Activated T-cell treated with anti-CD3 and anti-CD28 coated beads, Interleukin-2, amount 50 U/mL, for 48 hours (primary cell): ENCODE data around the gene FMOD.
"Not testable (repeated sequence)": the region's sequence is repeated elsewhere in the genome, so short reads cannot be mapped to it uniquely, and the experiment has no call there.

Experiments used
- DNase-seq, 2 experiments: peaks; one replicate each; pipeline ENCODE4 v3.0.0-alpha.2; 2020

Gene FMOD

DNA sequence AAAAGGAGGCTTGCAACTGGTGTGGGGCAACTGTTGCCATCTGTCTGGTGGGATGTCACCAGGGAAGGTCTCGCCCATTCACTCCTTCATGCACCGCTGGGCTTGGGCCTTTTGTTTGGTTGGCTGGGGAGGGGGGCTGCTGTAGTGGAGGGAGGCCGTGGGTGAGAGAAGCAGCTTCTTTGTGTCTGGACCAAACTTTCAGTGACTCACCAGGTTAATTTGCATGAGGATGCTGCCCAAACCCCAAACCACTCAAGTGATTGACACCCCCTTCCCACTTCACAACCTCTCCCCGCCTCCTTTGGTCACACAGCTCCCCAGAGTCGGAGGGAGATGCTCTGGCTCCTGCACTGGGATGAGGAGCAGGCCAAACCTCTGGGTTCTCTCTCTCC lies 25.9 kb downstream of the FMOD start:
- peak; percentile 68 to 70 for DNase-seq

DNA sequence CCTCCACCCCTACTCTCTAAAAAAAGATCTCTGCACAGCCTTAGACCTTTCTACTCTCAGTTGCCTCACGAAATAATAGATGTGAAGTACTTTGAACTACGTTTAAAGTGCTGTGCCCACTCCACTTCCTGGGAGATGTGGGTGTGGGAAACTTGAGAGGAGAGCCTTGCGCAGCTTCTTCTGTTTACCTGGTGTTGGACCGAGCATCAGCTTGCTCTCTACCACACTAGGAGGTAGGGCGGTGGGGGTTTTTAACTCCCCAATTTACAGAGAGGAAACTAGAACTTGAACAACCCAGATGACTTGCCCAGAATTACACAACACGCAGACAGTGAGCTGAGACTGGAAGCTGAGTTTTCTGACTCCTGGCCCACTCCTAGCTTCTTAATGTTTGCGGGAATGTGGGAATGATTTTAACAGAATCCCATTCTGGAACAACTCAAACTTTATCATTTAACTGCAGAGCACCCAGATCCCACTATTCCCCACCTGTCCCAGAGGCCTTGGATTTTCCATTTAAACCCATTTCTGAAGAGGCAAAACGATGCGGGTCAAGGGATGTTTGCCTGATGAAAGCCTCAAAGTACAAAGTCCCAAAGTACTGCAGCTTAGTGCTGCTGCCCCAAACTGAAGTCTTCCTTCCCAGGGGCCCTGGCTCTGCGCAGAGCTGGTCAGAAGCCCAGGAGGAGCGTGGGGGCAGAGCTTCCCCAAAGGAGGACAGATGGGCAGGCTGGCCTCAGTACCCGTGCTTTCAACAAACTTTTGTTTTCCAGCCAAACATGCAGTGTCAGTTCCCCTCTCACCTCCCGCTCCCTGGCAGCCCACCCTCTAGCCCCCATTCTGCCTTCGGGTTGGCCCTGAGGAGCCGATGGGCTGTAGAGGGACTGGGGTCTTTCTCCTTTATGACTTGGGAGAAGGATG lies 26.6 kb downstream of the FMOD start:
- peak in 1 of 2 experiments; percentile 54 for DNase-seq

DNA sequence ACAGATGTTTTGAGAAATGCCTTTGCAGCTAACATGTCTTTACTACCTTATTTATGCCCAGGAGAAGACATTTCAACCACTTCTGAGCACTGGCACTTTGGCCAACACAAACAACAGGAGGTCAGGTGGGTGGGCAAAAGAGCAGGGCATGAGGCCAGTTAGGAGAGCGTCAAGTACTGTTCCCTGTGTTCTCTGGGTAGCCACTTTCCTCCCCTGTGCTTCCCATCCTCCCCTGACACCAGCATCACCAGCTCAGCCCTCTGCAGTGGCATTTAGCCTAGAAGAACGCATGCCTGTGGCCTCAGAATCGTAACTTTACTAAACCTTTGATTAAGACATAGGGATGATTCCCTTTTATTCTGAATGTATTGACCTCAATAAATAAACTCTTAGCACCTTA lies 27.3 kb downstream of the FMOD start:
- DNase-seq, result no peak

DNA sequence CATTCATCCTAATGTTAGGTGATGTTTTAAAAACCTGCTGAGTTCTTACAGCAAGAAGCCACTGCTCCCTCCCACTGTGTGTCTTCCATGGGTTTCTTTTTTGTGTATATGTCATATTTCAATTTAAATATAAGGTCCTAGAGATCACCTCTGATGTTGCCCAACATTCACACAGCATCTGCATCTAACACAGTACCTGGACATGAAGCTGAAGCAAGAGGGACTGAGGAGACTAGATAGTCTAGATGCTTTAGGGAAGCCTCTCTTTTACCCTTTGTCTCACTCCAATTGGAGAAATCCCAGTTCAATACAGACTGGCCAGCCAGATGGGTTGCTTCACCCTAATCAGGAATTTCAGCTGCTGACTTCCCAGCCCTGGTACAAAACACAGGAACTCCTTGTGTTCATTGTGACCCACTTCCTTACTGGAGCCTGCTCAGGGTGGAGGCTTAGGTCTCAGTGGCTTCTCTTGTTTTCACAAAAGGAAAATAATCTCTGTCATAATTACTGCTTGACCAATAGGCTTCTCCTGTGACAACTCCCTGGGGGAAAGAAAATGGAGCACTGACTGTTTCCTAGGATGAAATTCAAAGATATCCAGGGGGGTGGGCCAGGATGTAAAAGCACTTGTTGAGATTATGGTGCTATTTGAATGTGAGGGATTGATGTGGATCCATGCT lies 28.3 kb downstream of the FMOD start:
- no peak for DNase-seq

DNA sequence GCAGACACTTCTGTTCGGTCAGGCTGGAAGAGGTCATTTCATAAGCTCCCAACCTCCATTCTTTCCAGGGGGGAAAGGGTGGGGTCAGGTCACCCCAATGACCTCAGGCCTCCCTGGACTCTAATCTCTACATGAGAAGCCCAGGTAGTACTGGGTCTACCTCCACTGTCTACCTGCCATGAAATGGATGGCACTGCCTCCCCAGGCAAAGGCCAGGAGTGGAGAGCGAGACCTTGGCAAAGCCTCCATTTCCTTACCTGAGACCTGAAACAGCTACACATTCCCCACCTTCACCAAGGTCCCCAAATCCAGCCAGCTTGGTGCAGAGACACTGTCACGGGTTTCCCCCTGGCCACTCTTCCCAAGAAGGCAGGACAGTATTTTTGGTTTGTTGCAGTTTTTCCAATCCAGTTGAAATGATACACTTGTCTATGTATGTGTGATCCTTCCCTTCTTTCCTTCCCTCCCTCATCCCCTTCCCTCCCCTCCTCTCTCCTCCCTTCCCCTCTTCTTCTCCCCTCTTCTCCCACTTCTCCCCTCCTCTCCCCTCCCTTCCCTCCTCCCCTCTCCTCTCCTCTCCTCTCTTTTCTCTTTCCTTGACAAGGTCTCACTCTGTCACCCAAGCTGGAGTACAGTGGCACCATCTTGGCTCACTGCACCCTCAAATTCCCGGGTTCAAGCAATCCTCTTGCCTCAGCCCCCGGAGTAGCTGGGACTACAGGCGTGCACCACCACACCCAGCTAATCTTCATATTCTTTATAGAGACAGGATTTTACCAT lies 29.5 kb downstream of the FMOD start:
- no peak for DNase-seq

DNA sequence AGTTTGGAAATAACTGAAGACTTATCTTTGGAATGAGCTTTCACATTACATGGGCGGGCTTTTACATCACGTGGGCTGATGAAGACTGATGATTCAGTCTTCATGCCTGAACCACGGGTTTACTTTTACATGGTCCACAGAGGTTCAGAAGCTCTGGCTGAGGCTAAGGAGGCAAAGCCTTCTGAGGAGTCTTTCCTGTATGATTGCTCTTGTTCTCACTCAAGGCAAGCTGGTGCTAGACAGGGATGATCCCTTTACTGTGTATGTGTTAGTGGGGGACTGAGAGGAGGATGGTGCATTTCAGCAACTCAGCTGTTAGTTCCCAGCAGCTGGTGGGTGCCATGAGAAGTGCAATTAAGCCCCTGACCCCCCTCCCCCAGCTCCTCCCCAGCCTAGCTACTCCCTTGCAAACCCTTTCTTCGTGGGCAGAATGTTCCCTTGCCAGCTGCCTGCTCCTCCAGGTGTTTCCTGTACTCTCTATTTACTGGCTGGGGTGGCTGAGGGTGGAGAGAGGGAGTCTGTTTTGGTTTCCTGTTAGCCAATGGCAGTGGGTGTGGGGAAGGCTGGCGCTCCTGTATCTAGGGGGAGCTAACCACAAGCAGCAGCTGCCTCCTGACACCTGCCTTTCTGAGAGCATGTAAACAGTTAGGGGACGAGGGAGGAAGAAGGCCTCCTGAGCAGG lies 30.2 kb downstream of the FMOD start:
- DNase-seq, result peak in 1 of 2 experiments; percentile 56

DNA sequence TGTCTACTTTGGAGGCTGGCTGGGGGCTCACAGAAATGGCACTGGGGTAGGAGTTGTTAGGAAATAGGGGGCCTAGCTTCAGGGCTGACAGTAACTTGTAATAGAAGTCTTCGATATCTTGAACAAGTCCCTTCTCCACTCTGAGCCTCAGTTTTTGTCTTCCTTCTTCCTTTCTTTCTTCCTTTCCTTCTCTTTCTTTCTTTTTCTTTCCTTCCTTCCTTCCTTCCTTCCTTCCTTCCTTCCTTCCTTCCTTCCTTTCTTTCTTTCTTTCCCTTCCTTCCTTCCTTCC lies 32.7 kb downstream of the FMOD start:
- DNase-seq, result no peak

DNA sequence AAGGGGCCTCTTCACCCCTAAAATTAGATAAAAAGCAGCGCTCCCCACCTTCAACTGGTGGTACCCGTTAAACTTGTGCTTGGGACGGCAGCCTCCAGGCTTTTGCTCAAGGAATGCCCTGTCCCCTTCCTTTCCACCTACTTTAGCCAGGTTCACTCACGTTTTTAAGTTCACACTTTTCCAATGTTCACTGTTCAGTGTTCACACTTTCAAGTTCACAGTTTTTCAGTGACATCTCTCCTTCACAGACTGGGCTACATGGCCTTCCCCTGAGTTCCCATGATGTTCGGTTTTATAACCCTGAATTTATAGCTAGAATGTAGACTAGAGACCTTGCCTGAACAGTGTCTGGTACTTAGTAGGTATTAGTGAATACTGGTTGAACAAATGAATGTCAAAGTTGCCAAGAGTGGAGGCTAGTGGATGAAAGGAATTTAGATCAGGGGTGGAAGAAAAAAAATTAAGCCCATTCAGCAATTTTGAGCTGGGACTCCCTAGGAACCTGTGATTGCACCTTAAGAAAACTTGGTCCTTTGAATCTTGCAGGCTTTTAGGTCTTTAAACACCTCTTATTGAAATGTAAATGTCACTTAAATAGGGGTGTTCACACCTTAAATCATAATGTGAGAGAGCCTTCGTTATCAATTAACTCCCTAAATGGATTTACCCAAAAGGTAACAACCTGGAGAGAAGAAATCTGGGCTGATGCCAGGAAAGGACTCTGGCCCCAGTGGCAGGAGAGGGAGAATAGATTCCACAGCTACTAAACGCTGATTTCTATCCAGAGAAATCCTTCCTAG lies 33.3 kb downstream of the FMOD start:
- DNase-seq, result no peak

DNA sequence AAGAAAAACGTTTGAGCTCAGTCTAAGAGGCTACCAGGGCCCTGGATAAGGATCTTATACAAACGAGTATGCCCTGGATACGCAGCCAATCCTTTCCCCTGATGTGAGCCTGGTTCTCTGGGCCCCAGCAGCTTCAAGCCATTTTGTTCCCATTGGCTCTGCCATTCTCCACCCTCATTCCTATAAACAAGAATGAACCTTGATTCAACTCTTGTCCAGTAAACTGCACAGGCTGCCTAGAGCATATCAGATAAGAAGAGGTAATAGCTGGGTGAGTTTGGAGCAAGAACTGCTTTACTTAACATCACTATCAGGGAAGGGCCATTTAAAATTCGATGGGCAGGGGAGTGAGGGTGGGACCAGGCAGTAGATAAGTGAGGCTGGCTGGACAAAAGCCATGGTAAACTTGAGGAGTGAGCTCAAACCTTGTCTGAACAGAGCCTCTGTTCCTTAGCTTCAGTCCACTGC lies 34.3 kb downstream of the FMOD start:
- DNase-seq, result no peak

DNA sequence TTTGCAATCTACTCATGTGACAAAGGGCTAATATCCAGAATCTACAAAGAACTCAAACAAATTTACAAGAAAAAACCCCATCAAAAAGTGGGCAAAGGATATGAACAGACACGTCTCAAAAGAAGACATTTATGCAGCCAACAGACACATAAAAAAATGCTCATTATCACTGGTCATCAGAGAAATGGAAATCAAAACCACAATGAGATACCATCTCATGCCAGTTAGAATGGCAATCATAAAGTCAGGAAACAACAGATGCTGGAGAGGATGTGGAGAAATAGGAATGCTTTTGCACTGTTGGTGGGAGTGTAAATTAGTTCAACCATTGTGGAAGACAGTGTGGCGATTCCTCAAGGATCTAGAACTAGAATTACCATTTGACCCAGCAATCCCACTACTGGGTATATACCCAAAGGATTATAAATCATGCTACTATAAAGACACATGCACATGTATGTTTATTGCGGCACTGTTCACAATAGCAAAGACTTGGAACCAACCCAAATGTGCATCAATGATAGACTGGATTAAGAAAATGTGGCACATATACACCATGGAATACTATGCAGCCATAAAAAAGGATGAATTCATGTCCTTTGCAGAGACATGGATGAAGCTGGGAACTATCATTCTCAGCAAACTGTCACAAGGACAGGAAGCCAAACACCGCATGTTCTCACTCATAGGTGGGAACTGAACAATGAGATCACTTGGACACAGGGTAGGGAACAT lies 36.7 kb downstream of the FMOD start:
- DNase-seq, result not testable (repeated sequence)

DNA sequence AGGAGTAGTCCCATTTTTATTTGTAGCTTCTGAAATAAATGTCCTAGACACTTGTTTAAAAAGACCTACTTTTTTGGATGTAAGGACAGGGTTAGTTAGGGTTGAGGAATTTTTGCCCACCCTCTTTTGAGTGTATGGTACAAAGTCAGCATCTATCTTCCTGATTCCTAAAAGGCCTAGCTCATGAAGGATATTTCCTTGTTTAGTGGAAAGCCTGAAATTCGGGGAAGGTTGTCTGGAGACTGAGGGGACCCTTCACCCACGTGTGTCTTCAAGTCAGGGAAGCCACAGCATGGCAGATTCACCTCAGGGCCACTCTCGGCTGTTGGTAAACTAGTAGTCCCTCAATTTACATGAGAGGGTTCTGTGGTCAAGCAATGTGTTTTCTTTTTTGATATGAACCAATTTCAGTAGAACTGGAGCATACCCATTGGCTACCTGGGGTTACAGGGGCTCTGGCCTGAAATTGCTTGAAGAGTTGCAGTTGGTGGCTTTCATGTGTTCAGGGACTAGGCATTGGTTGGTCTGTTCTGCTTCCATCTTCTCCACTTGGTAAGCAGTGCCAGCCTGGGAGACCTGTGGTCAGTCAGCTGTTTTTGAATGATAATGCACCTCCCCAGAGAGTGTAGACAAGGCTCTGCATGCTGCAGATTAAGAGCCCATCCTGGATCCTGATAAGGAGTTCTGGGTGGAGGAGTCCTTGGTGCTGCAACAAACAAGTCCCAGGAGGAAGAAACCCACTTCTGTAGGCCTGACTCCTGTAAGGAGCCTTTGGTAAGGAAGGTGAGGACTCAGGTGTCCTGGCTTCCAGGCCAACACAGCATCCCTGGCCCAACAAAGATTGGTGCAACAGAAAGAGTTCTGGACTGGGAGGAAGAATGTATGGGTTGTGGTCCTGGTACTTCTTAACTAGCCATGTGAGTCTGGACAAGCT lies 39.3 kb downstream of the FMOD start:
- DNase-seq, result no peak

DNA sequence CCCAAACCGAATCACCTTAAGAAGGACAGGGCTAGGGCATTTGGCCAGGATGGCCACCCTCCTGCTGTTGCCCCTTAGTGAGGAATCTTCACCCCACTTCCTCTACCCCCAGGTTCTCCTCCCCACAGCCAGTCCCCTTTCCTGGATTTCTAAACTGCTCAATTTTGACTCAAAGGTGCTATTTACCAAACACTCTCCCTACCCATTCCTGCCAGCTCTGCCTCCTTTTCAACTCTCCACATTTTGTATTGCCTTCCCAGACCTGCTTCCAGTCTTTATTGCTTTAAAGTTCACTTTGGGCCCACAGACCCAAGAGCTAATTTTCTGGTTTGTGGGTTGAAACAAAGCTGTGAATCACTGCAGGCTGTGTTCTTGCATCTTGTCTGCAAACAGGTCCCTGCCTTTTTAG lies 42.0 kb downstream of the FMOD start:
- no peak for DNase-seq

DNA sequence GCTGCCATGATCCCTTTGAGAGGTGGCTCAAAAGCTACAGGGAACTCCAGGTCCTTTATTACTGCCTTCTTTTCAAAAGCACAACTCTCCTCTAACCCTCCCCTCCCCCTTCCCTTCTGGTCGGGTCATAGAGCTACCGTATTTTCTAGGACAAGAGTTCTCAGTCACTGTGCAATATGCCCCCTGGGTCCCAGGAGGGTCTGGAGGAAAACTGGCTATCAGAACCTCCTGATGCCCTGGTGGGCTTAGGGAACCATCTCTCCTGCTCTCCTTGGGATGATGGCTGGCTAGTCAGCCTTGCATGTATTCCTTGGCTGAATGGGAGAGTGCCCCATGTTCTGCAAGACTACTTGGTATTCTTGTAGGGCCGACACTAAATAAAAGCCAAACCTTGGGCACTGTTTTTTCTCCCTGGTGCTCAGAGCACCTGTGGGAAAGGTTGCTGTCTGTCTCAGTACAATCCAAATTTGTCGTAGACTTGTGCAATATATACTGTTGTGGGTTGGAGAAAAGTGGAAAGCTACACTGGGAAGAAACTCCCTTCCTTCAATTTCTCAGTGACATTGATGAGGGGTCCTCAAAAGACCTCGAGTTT lies 42.5 kb downstream of the FMOD start:
- no peak for DNase-seq

DNA sequence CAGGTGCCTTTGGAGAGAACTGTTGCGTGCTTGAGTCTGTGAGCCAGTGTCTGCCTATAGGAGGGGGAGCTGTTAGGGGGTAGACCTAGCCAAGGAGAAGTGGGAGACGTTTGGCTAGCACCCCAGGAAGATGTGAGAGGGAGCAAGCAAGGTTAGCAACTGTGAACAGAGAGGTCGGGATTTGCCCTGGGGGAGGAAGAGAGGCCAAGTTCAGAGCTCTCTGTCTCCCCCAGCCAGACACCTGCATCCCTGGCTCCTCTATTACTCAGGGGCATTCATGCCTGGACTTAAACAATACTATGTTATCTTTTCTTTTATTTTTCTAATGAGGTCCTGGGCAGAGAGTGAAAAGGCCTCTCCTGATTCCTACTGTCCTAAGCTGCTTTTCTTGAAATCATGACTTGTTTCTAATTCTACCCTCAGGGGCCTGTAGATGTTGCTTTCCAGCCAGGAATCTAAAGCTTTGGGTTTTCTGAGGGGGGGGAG lies 43.2 kb downstream of the FMOD start:
- DNase-seq, result no peak

DNA sequence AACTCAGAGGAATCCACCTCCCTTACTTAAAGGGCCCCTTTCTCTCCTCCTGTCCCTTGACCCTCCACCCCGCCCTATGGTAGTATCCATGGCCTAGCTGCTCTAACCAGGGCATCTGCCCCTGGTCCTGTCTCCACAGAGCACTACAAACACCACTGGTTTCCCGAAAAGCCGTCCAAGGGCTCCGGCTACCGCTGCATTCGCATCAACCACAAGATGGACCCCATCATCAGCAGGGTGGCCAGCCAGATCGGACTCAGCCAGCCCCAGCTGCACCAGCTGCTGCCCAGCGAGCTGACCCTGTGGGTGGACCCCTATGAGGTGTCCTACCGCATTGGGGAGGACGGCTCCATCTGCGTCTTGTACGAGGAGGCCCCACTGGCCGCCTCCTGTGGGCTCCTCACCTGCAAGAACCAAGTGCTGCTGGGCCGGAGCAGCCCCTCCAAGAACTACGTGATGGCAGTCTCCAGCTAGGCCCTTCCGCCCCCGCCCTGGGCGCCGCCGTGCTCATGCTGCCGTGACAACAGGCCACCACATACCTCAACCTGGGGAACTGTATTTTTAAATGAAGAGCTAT lies 43.9 kb downstream of the FMOD start:
- peak; percentile 57 to 69 for DNase-seq

DNA sequence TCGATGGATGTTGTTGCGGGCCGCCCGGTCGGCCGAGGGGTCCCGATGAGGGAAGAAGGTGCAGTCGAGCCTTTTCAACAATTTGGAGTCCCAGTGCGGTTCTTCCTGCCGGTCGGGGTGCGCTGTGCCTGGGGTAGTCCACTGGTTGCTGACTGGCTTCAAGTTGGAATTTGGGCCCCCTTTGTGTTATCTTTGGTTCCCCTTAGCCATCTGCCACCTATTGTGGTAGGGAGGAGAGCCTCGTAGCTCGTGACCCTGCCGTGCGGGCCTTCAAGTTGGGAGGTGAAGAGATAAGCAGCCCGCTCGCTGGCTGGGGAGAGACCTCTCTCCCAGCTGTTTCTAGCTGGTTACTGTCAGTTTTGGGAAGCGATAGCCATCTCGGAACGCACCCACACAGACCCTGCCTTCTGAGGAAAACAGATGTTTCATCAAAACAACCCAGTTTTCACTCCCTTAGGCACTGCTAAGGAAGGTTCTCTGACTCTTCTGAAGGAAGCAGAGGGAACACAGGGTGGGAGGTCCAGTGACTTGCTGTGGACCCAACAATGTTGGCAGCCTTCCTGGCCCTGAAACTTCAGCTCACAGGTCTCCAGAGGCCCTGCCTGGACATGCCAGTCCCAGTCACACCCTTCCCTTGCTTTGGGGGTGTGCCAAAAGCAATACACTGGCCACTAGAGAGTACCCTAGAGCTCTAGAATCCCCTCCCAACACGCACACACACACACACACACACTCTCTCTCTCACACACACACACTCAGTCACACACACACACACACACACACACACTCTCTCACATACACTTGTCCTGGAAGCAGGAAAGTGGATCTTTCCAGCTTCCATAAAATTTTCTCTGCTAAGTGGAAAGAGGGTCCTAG lies 44.6 kb downstream of the FMOD start:
- DNase-seq, result peak in 1 of 2 experiments; percentile 58

DNA sequence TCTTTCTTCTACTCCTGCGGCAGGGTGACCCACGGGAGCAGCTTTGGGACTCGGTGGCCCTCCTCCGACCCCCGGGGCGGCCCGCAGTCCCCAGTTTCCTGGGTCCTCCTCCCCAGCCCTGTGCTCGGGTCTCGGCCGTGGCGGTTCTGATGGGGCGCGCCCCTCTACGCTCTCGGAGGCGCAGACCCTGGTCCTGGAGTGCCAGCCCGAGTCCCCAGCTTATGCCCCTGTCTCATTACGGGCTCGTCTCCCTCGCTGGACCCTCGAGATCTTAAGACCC lies 45.2 kb downstream of the FMOD start:
- DNase-seq, result no peak
